Neuronal stem cell (in vitro differentiated cells): ENCODE measurements around the gene TTLL3.

Experiments used
- DNase-seq: peaks from one replicate; pipeline ENCODE4 v3.0.0-alpha.2; 2013; ENCODE audit warnings: low spot score
- H2AFZ ChIP-seq: one replicate; pipeline ENCODE4 v1.6.1; 2013; ENCODE audit warnings: mild to moderate bottlenecking, low read length, inconsistent platforms
- H2AK5ac ChIP-seq: 2 replicates; pipeline ENCODE4 v1.6.1; 2013; ENCODE audit warnings: low read depth, mild to moderate bottlenecking, inconsistent platforms, low read length, moderate library complexity, mixed read lengths
- H2BK120ac ChIP-seq: 2 replicates; pipeline ENCODE4 v1.6.1; 2013; ENCODE audit warnings: low read depth, mild to moderate bottlenecking, inconsistent platforms, low read length, moderate library complexity, mixed read lengths
- H2BK12ac ChIP-seq: one replicate; pipeline ENCODE4 v1.6.1; 2013; ENCODE audit warnings: low read length, inconsistent platforms
- H2BK15ac ChIP-seq: 2 replicates; pipeline ENCODE4 v1.6.1; 2013; ENCODE audit warnings: mild to moderate bottlenecking, low read length, inconsistent platforms, mixed read lengths
- H2BK5ac ChIP-seq: one replicate; pipeline ENCODE4 v1.6.1; 2013; ENCODE audit warnings: inconsistent platforms, mild to moderate bottlenecking, low read length, moderate library complexity
- H3K14ac ChIP-seq: one replicate; pipeline ENCODE4 v1.6.1; 2013; ENCODE audit warnings: low read length, inconsistent platforms
- H3K18ac ChIP-seq: 2 replicates; pipeline ENCODE4 v1.6.1; 2013; ENCODE audit warnings: low read length, inconsistent platforms
- H3K23ac ChIP-seq: 2 replicates; pipeline ENCODE4 v1.6.1; 2013; ENCODE audit warnings: low read depth, mild to moderate bottlenecking, mixed read lengths, low read length, inconsistent platforms; ENCODE audit not compliant: poor library complexity
- H3K27ac ChIP-seq: replicated peaks from 3 replicates; pipeline ENCODE4 v1.5.1; 2013; ENCODE audit warnings: low read length, inconsistent platforms
- H3K27me3 ChIP-seq, 3 experiments: 2 replicates each; pipeline ENCODE4 v1.6.1; 2013; ENCODE audit warnings: low read length in 3 of 3, mild to moderate bottlenecking in 2 of 3, inconsistent platforms in 1 of 3, low read depth in 1 of 3, mixed read lengths in 1 of 3, moderate library complexity in 1 of 3; ENCODE audit not compliant: control insufficient read depth in 3 of 3, insufficient read depth in 3 of 3
- H3K36me3 ChIP-seq, 2 donors: replicated peaks in 1 of 2; 2 replicates each; pipeline ENCODE4 v1.6.1; 2013; ENCODE audit warnings: low read length in 2 of 2; ENCODE audit not compliant: control insufficient read depth in 2 of 2, insufficient read depth in 2 of 2
- H3K4ac ChIP-seq: 2 replicates; pipeline ENCODE4 v1.6.1; 2013; ENCODE audit warnings: inconsistent platforms, mild to moderate bottlenecking, low read length, moderate library complexity
- H3K4me1 ChIP-seq, 2 donors: 1 replicate in 1 of 2; 2 replicates in 1 of 2; pipeline ENCODE4 v1.6.1; 2013; ENCODE audit warnings: low read length in 2 of 2, low read depth in 1 of 2; ENCODE audit not compliant: control insufficient read depth in 2 of 2, insufficient read depth in 1 of 2
- H3K4me2 ChIP-seq: one replicate; pipeline ENCODE4 v1.6.1; 2013; ENCODE audit warnings: mild to moderate bottlenecking, low read length, inconsistent platforms; ENCODE audit not compliant: insufficient read depth, poor library complexity, severe bottlenecking
- H3K4me3 ChIP-seq, 2 donors: 2 replicates each; pipeline ENCODE4 v1.5.1; 2013; ENCODE audit warnings: low read length in 2 of 2, mild to moderate bottlenecking in 2 of 2, inconsistent platforms in 1 of 2, moderate library complexity in 1 of 2
- H3K79me1 ChIP-seq: one replicate; pipeline ENCODE4 v1.6.1; 2013; ENCODE audit warnings: low read depth, mild to moderate bottlenecking, inconsistent platforms, low read length, moderate library complexity
- H3K9ac ChIP-seq: one replicate; pipeline ENCODE4 v1.6.1; 2013; ENCODE audit warnings: mild to moderate bottlenecking, low read depth, low read length, inconsistent platforms; ENCODE audit not compliant: poor library complexity
- H3K9me3 ChIP-seq, 2 donors: replicated peaks in 1 of 2; 2 replicates each; pipeline versions ENCODE3 to v1.6.1; 2013; ENCODE audit warnings: low read length in 2 of 2, mild to moderate bottlenecking in 2 of 2, inconsistent platforms in 1 of 2, low read depth in 1 of 2, mixed read lengths in 1 of 2, moderate library complexity in 1 of 2; ENCODE audit not compliant: control insufficient read depth in 2 of 2, insufficient read depth in 1 of 2
- H4K8ac ChIP-seq: one replicate; pipeline ENCODE4 v1.6.1; 2013; ENCODE audit warnings: low read depth, mild to moderate bottlenecking, inconsistent platforms, low read length, moderate library complexity
- H4K91ac ChIP-seq: one replicate; pipeline ENCODE4 v1.6.1; 2013; ENCODE audit warnings: low read length, low read depth, mild to moderate bottlenecking, inconsistent platforms; ENCODE audit not compliant: poor library complexity
- WGBS, 2 donors: extraction: QIAGEN DNeasy Blood & Tissue Kit; methylation state at CpG; one replicate each; pipeline ENCODE4 v1.1.7; 2013; ENCODE audit warnings: missing lambda C conversion rate in 2 of 2, mixed read lengths in 1 of 2; ENCODE audit not compliant: insufficient read length in 2 of 2, insufficient replicate concordance in 1 of 2; ENCODE audit errors: extremely low coverage in 2 of 2; 5-methylcytosine and 5-hydroxymethylcytosine counted together

Gene TTLL3

DNA sequence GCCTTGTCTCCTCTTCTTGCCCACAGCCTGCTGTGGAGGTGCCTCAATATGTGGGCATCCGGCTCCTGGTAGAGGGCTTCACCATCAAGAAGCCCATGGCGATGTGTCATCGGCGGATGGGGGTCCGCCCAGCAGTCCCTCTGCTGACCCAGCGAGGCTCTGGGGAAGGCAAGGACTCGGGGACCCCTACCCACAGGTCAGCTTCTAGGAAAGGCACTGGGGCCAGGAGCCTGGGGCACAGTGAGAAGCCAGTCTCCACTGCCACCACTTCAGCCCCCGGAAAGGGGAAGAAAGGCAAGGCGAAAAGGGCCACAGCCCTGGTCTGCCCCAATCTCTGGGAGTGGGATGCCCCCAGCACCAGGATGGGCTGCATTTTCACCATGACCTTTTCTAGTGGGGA lies 23.0 kb downstream of the TTLL3 start:
- H3K4me3 ChIP-seq = no peak overlapping the region
- H3K27me3 ChIP-seq = no peaks in the 10 kb centered on the region
- no peak overlapping the region for H2AK5ac ChIP-seq
- H3K14ac ChIP-seq = no peak overlapping the region
- no peak overlapping the region for H4K91ac ChIP-seq
- H3K4ac ChIP-seq = no peak overlapping the region
- H2BK5ac ChIP-seq = no peak overlapping the region
- no peak overlapping the region for H2AFZ ChIP-seq
- no peak overlapping the region for H3K27ac ChIP-seq
- no peak overlapping the region for H3K23ac ChIP-seq
- H2BK120ac ChIP-seq = no peak overlapping the region
- H2BK12ac ChIP-seq = no peak overlapping the region
- DNase-seq = no peak
- H3K36me3 ChIP-seq = peaks cover 27 to 79% of the 10 kb centered on the region in 2 donors
- H3K9ac ChIP-seq = no peak overlapping the region
- no CpG with 5 or more reads among the region's 9 CpGs for WGBS, 2 donors
- H3K4me2 ChIP-seq = no peak overlapping the region
- no peaks in the 10 kb centered on the region for H3K9me3 ChIP-seq
- no peaks in the 10 kb centered on the region for H3K4me1 ChIP-seq
- no peak overlapping the region for H4K8ac ChIP-seq
- H3K18ac ChIP-seq = peak overlapping the region; percentile 48
- no peak overlapping the region for H2BK15ac ChIP-seq
- no peaks in the 10 kb centered on the region for H3K79me1 ChIP-seq

DNA sequence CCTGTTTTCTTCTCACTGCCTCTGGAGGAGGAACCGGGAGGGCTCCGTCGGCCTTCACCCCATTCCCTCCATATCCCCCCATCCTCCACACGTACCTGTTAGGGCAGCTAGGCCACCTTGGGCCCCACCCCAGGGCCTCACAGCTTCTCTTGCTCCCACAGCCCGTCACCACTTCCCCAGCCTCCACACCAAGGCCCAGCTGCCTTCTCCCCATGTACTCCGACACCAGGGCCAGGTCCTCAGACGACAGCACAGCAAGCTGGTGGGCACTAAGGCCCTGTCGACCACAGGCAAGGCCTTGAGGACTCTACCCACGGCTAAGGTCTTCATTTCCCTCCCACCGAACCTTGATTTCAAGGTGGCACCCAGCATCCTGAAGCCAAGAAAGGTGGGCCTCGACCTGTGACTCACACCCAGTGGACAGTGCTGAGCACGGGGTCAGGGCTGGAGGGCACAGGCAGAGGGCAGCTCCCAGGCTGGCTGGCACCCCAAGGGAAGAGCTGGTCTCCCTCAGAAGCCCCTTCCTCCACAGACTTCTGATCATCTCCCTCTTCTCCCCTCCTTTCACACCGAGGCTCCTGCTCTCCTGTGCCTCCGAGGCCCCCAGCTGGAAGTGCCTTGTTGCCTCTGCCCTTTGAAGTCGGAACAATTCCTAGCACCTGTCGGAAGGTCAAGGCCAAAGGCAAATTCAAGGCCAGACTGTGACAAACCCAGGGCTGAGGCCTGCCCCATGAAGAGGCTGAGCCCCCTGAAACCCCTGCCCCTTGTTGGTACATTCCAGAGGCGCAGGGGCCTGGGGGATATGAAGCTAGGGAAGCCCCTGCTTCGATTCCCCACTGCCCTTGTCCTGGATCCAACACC lies 24.7 kb downstream of the TTLL3 start:
- H3K4ac ChIP-seq = no peak overlapping the region
- H3K4me3 ChIP-seq = peak overlapping the region in 1 of 2 donors; percentile 19
- no peaks in the 10 kb centered on the region for H3K9me3 ChIP-seq
- peak overlapping the region; percentile 50 for H3K9ac ChIP-seq
- peak overlapping the region; percentile 5 for H2BK5ac ChIP-seq
- no peak overlapping the region for H4K91ac ChIP-seq
- no peak overlapping the region for H3K27ac ChIP-seq
- H3K23ac ChIP-seq = no peak overlapping the region
- WGBS, 2 donors = no CpG with 5 or more reads among the region's 18 CpGs
- no peak overlapping the region for H3K4me2 ChIP-seq
- H2BK120ac ChIP-seq = no peak overlapping the region
- no peak for DNase-seq
- no peak overlapping the region for H2AFZ ChIP-seq
- no peak overlapping the region for H2AK5ac ChIP-seq
- H3K27me3 ChIP-seq = no peaks in the 10 kb centered on the region
- H3K4me1 ChIP-seq = no peaks in the 10 kb centered on the region
- no peaks in the 10 kb centered on the region for H3K79me1 ChIP-seq
- no peak overlapping the region for H4K8ac ChIP-seq
- no peak overlapping the region for H3K18ac ChIP-seq
- peaks cover 32 to 78% of the 10 kb centered on the region in 2 donors for H3K36me3 ChIP-seq
- no peak overlapping the region for H2BK15ac ChIP-seq
- H3K14ac ChIP-seq = no peak overlapping the region
- H2BK12ac ChIP-seq = no peak overlapping the region

DNA sequence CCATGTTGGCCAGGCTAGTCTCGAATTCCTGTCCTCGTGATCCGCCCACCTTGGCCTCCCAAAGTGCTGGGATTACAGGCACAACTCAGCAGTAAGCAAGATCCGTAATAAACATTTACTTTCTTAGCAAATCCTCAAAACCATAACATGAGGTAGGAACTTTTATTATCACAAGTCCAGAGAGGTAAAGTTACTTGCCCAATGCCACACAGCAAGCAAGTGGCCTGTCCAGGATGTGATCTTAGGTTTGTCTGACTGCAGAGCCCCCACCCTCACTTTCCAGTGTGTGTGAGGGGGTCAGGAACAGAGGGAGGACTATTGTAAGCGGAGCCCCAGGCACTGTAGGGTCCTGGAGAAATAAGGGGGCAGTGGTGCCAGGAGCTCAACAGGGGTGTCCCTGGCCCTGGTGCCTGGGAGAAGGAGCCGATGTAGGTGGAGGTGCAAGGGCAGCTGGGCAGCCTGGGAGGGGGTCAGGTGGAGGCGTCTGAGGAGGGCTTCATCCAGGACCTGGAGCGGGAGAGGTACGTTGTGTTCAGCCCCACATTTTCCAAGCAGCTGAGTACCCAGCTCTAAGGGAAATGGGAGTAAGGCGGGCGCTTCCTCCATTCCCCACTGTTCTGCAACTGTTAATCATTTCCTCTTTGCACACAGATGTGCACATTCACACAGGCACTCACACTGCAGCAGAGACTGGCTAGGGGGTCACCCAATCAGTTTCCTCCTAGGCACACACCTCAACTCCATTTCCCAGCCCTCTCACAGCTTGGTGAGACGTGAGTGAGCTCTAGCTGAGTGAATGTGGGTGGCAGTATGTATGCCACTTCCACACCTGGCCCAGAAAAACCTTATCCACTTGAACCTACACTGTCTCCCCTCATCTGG lies 27.9 kb downstream of the TTLL3 start:
- H3K4me1 ChIP-seq = peaks cover 0 to under 1% of the 10 kb centered on the region in 2 donors
- no peak overlapping the region for H2AFZ ChIP-seq
- no peak overlapping the region for H3K18ac ChIP-seq
- no peak overlapping the region for H4K91ac ChIP-seq
- DNase-seq = no peak
- H3K27me3 ChIP-seq = no peaks in the 10 kb centered on the region
- no peak overlapping the region for H3K27ac ChIP-seq
- peak overlapping the region; percentile 70 for H3K23ac ChIP-seq
- H3K36me3 ChIP-seq = peaks cover 46 to 79% of the 10 kb centered on the region in 2 donors
- no peak overlapping the region for H3K4ac ChIP-seq
- H2BK15ac ChIP-seq = no peak overlapping the region
- H3K9ac ChIP-seq = peak overlapping the region; percentile 45
- no peak overlapping the region for H2AK5ac ChIP-seq
- H2BK12ac ChIP-seq = no peak overlapping the region
- no CpG with 5 or more reads among the region's 12 CpGs for WGBS, 2 donors
- H2BK5ac ChIP-seq = peak overlapping the region; percentile 48
- no peaks in the 10 kb centered on the region for H3K79me1 ChIP-seq
- H4K8ac ChIP-seq = no peak overlapping the region
- H3K9me3 ChIP-seq = no peaks in the 10 kb centered on the region
- no peak overlapping the region for H3K14ac ChIP-seq
- H2BK120ac ChIP-seq = no peak overlapping the region
- H3K4me3 ChIP-seq = no peak overlapping the region
- H3K4me2 ChIP-seq = no peak overlapping the region

DNA sequence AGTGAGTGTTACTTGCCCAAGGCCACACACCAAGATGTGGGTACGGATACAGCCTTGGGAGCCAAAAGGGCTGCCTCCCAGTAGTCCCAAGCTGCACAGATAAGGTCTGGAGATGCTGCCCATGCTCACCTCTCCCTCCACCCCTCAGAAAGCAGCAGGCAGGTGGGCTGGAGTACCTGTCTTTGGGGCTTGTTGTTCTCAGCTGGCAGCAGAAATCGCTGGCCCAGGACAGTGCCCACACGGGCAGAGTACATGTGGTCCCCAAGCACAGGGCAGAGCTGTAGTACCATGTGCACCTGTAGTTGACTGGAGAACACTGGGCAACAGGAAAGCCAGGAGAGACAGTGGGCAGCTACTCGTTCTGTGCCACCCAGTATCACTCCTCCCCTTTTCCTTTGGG lies 28.8 kb downstream of the TTLL3 start:
- H4K8ac ChIP-seq = no peak overlapping the region
- no peak overlapping the region for H3K14ac ChIP-seq
- H2AK5ac ChIP-seq = no peak overlapping the region
- no peaks in the 10 kb centered on the region for H3K9me3 ChIP-seq
- no peak overlapping the region for H3K4me3 ChIP-seq
- no peak for DNase-seq
- no CpG with 5 or more reads among the region's 4 CpGs for WGBS, 2 donors
- H3K23ac ChIP-seq = peak overlapping the region; percentile 8
- H3K36me3 ChIP-seq = peaks cover 45 to 71% of the 10 kb centered on the region in 2 donors
- no peak overlapping the region for H2BK15ac ChIP-seq
- no peak overlapping the region for H3K4ac ChIP-seq
- no peaks in the 10 kb centered on the region for H3K27me3 ChIP-seq
- H3K9ac ChIP-seq = no peak overlapping the region
- no peak overlapping the region for H3K18ac ChIP-seq
- no peak overlapping the region for H2BK12ac ChIP-seq
- peaks cover 2% of the 10 kb centered on the region in 2 donors for H3K4me1 ChIP-seq
- no peak overlapping the region for H2AFZ ChIP-seq
- no peak overlapping the region for H3K27ac ChIP-seq
- no peak overlapping the region for H3K4me2 ChIP-seq
- H2BK120ac ChIP-seq = no peak overlapping the region
- no peak overlapping the region for H2BK5ac ChIP-seq
- no peak overlapping the region for H4K91ac ChIP-seq
- peaks cover 2% of the 10 kb centered on the region for H3K79me1 ChIP-seq
